Effector CD8-positive, alpha-beta T cell (primary cell): Measurements from ENCODE around the gene STOM.
"Not testable (repeated sequence)": the region's sequence is repeated elsewhere in the genome, so short reads cannot be mapped to it uniquely, and the experiment has no call there.

Source experiments
- DNase-seq: peaks from one replicate; lab custom pipeline; 2025; lab: John Stamatoyannopoulos, UW
- total RNA-seq, 4 experiments: gene quantifications; one replicate each; lab custom pipeline; 2026; lab: John Stamatoyannopoulos, UW

STOM gene
- 40.7 to 150 (median 129) reads per million in 4 experiments for total RNA-seq

- no peak for DNase-seq
Measured at GRCh38 chr9:121369595-121370265, at the start of gene STOM. TSS of gene STOM (minus strand) at chr9:121370250. CDS start at chr9:121370187, 63 bp downstream.

- DNase-seq = no peak
Measured at GRCh38 chr9:121411993-121412392, 41.9 kb upstream of the STOM start.

GRCh38 chr9:121405899-121406298 lies 35.8 kb upstream of the STOM start:
- no peak for DNase-seq

- no peak for DNase-seq
Measured at GRCh38 chr9:121404906-121405305, 34.9 kb upstream of the STOM start.

- DNase-seq = no peak
Measured at GRCh38 chr9:121399883-121400607, 30.0 kb upstream of the STOM start.

GRCh38 chr9:121399126-121399882 lies 29.3 kb upstream of the STOM start:
- DNase-seq = no peak

- no peak for DNase-seq
Measured at GRCh38 chr9:121398374-121398773, 28.3 kb upstream of the STOM start.

GRCh38 chr9:121397277-121397676 lies 27.2 kb upstream of the STOM start:
- DNase-seq = not testable (repeated sequence)

GRCh38 chr9:121395558-121395957 lies 25.5 kb upstream of the STOM start:
- no peak for DNase-seq

- no peak for DNase-seq
Measured at GRCh38 chr9:121394292-121394691, 24.2 kb upstream of the STOM start.

GRCh38 chr9:121393318-121393717 lies 23.3 kb upstream of the STOM start:
- DNase-seq = no peak

GRCh38 chr9:121390372-121390771 lies 20.3 kb upstream of the STOM start:
- no peak for DNase-seq

- DNase-seq = no peak
Measured at GRCh38 chr9:121388140-121388905, 18.3 kb upstream of the STOM start.

GRCh38 chr9:121386442-121387175 lies 16.6 kb upstream of the STOM start:
- no peak for DNase-seq

- no peak for DNase-seq
Measured at GRCh38 chr9:121383715-121384114, 13.7 kb upstream of the STOM start.

- DNase-seq = no peak
Measured at GRCh38 chr9:121380846-121381245, 10.8 kb upstream of the STOM start.

- no peak for DNase-seq
Measured at GRCh38 chr9:121376214-121376830, 6.3 kb upstream of the STOM start.

- DNase-seq = no peak
Measured at GRCh38 chr9:121373011-121373729, 3.1 kb upstream of the STOM start.

GRCh38 chr9:121372239-121373010 lies 2.4 kb upstream of the STOM start:
- no peak for DNase-seq
